Prostate gland (tissue), 2 donors: ENCODE results near the gene CD180.

Experiments
- POLR2A ChIP-seq: fragments of 450-650 bp; IDR thresholded peaks from one replicate; pipeline ENCODE4 v1.6.1; 2016; ENCODE audit warnings: antibody characterized with exemption, mild to moderate bottlenecking
- POLR2AphosphoS5 ChIP-seq: sonication (generic); formaldehyde crosslinking; IDR thresholded peaks from one replicate; pipeline ENCODE4 v1.6.1; 2017; ENCODE audit warnings: antibody characterized with exemption
- TF ChIP-seq, protein P1 (sequence below), 4 experiments: fragments of 200-600 bp in 2 of 4; fragments of 450-650 bp in 2 of 4; sonication (generic) in 2 of 4; IDR thresholded peaks; 1 replicate in 3 of 4; 2 replicates in 1 of 4; pipeline ENCODE4 v1.5.1; 2016 to 2019; ENCODE audit warnings: antibody characterized with exemption in 4 of 4, mild to moderate bottlenecking in 2 of 4, moderate library complexity in 2 of 4

DNA sequence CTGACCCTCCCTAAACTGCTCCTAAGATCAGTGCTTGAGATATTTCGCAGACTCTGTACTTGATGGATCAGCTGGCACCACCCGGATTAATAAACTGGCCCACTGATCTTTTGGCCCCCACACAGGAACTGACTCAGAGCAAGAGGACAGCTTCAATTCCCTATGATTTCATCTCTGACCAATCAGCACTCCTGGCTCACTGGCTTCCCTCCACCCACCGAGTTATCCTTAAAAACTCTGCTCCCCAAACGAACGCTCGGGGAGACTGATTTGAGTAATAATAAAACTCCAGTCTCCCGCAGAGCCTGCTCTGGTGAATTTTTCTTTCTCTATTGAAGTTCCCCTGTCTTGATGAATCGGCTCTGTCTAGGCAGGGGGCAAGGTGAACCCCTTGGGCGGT, 36.5 kb upstream of the CD180 start:
- TF ChIP-seq, protein P1, sequence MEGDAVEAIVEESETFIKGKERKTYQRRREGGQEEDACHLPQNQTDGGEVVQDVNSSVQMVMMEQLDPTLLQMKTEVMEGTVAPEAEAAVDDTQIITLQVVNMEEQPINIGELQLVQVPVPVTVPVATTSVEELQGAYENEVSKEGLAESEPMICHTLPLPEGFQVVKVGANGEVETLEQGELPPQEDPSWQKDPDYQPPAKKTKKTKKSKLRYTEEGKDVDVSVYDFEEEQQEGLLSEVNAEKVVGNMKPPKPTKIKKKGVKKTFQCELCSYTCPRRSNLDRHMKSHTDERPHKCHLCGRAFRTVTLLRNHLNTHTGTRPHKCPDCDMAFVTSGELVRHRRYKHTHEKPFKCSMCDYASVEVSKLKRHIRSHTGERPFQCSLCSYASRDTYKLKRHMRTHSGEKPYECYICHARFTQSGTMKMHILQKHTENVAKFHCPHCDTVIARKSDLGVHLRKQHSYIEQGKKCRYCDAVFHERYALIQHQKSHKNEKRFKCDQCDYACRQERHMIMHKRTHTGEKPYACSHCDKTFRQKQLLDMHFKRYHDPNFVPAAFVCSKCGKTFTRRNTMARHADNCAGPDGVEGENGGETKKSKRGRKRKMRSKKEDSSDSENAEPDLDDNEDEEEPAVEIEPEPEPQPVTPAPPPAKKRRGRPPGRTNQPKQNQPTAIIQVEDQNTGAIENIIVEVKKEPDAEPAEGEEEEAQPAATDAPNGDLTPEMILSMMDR (IDR thresholded peaks at IDR 0.05) = no peak
- TF ChIP-seq POLR2A = no peak
- TF ChIP-seq POLR2AphosphoS5 = no peak
